ENCODE data around the gene ARFIP1. TPM values are rescaled to one million over a fixed set of nuclear protein-coding genes. Genes with fewer than 3 reads are reported as not detected.

ARFIP1 gene
- total RNA-seq, 4 donors from 2014 or later, result 26.3 to 36.1 (median 30.6) TPM

GRCh38 chr4:152956147-152956546 lies 176.4 kb downstream of the ARFIP1 start:
- no peaks in the 10 kb centered on the region for H3K27me3 ChIP-seq
- WGBS, result 82% methylated on average over 2 of the region's 2 CpGs
- peak overlapping the region in 1 of 4 donors; percentile 58 for H3K27ac ChIP-seq (replicated peaks in 1 of 4)
- H3K9me3 ChIP-seq, result no peaks in the 10 kb centered on the region
- TF ChIP-seq POLR2A (IDR thresholded peaks at IDR 0.05; ENCODE audit: low read depth) (no peak), EP300 (IDR thresholded peaks at IDR 0.05) (no peak), CTCF (IDR thresholded peaks at IDR 0.05) (no peak), POLR2AphosphoS5 (IDR thresholded peaks at IDR 0.05) (no peak)
- H3K4me3 ChIP-seq, result no peak overlapping the region
- intact Hi-C loops (cut with DNase I), result no loop called here
- H3K4me1 ChIP-seq, result peaks cover 14 to 17% (median 16%) of the 10 kb centered on the region in 4 donors
- H3K36me3 ChIP-seq, result no peaks in the 10 kb centered on the region
- no peak for DNase-seq (ENCODE audit: extremely low spot score)

- intact Hi-C loops (cut with DNase I), result no loop called here
- WGBS, result 60% methylated on average over 12 of the region's 12 CpGs
- TF ChIP-seq POLR2AphosphoS5 (IDR thresholded peaks at IDR 0.05) (no peak), POLR2A (IDR thresholded peaks at IDR 0.05; ENCODE audit: low read depth) (no peak), EP300 (IDR thresholded peaks at IDR 0.05) (no peak), CTCF (IDR thresholded peaks at IDR 0.05) (no peak)
Measured at GRCh38 chr4:152956650-152957436, 177.1 kb downstream of the ARFIP1 start.

GRCh38 chr4:152957437-152958171 lies 177.8 kb downstream of the ARFIP1 start:
- TF ChIP-seq EP300 (IDR thresholded peaks at IDR 0.05) (no peak), POLR2A (IDR thresholded peaks at IDR 0.05; ENCODE audit: low read depth) (no peak), CTCF (IDR thresholded peaks at IDR 0.05) (peak in 1 of 3 experiments; percentile 14)
- Histone ChIP-seq H3K9me3 (no peaks in the 10 kb centered on the region), H3K27ac (replicated peaks in 1 of 4) (peak overlapping the region in 3 of 4 donors; percentile 1 to 58 (median 52)), H3K27me3 (no peaks in the 10 kb centered on the region), H3K36me3 (no peaks in the 10 kb centered on the region), H3K4me3 (no peak overlapping the region), H3K4me1 (peaks cover 14 to 18% (median 16%) of the 10 kb centered on the region in 4 donors)
- DNase-seq (ENCODE audit: extremely low spot score), result no peak
- 77% methylated on average over 11 of the region's 11 CpGs for WGBS
- intact Hi-C loops (cut with DNase I), result no loop called here

More at GRCh38 chr4:152956650-152957436, 177.1 kb downstream of the ARFIP1 start:
- Histone ChIP-seq H3K4me3 (no peak overlapping the region), H3K4me1 (peaks cover 14 to 18% (median 16%) of the 10 kb centered on the region in 4 donors), H3K36me3 (no peaks in the 10 kb centered on the region), H3K9me3 (no peaks in the 10 kb centered on the region), H3K27me3 (no peaks in the 10 kb centered on the region), H3K27ac (replicated peaks in 1 of 4) (peak overlapping the region; percentile 8 to 58 (median 40))
- no peak for DNase-seq (ENCODE audit: extremely low spot score)

GRCh38 chr4:152959080-152959479 lies 179.3 kb downstream of the ARFIP1 start:
- Histone ChIP-seq H3K27me3 (no peaks in the 10 kb centered on the region), H3K36me3 (no peaks in the 10 kb centered on the region), H3K27ac (replicated peaks in 1 of 4) (no peak overlapping the region), H3K9me3 (no peaks in the 10 kb centered on the region), H3K4me3 (no peak overlapping the region), H3K4me1 (peaks cover 14 to 18% (median 16%) of the 10 kb centered on the region in 4 donors)
- intact Hi-C loops (cut with DNase I), result no loop called here
- DNase-seq (ENCODE audit: extremely low spot score), result no peak
- WGBS, result 76% methylated on average over 2 of the region's 2 CpGs
- TF ChIP-seq CTCF (IDR thresholded peaks at IDR 0.05), result no peak
- no peak for TF ChIP-seq POLR2A (IDR thresholded peaks at IDR 0.05; ENCODE audit: low read depth)
- TF ChIP-seq POLR2AphosphoS5 (IDR thresholded peaks at IDR 0.05), result no peak
- no peak for TF ChIP-seq EP300 (IDR thresholded peaks at IDR 0.05)
